ENCODE data around the gene CHRNB2.

The CHRNB2 gene

DNA sequence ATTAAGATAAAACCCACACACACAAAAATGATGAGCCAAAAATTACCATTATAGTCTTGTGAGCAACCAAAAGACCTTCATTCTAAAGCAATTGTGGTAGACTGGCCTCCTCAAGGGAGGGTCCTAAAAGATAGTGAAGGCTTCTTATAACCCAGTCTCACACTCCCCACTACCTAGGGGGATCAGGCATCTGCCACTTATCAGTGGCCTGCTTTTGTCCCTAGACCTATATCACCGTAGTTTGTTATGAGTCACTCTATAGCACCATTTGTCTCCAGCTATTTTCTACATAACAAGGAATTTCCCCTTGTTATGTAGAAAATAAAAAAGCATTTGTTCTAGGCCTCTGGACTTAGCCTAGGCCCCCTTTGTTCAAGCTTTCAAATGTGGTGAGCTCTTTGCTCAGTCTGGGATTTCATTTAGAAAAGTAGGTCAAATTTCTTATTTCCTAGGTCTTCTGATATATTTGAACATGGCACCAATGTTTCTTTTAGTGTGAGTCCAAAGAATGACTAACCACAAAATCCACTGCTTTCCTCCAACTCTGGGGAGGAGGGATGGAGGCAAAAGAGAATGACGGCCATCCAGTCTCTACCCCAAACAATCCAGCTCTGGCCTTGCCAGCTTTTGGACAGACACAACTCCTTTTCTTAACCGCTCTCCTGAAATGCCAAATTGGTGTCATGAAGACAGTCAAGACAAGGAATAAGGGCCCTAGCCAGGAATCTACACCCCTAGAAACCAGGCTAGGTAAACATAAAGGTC lies 31.5 kb downstream of the CHRNB2 start:
- TF ChIP-seq, protein P1, sequence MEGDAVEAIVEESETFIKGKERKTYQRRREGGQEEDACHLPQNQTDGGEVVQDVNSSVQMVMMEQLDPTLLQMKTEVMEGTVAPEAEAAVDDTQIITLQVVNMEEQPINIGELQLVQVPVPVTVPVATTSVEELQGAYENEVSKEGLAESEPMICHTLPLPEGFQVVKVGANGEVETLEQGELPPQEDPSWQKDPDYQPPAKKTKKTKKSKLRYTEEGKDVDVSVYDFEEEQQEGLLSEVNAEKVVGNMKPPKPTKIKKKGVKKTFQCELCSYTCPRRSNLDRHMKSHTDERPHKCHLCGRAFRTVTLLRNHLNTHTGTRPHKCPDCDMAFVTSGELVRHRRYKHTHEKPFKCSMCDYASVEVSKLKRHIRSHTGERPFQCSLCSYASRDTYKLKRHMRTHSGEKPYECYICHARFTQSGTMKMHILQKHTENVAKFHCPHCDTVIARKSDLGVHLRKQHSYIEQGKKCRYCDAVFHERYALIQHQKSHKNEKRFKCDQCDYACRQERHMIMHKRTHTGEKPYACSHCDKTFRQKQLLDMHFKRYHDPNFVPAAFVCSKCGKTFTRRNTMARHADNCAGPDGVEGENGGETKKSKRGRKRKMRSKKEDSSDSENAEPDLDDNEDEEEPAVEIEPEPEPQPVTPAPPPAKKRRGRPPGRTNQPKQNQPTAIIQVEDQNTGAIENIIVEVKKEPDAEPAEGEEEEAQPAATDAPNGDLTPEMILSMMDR (IDR thresholded peaks at IDR 0.05), result no peak

GRCh38 chr1:154599658-154600057 lies 32.1 kb downstream of the CHRNB2 start:
- TF ChIP-seq, protein P1 (IDR thresholded peaks at IDR 0.05), result no peak

DNA sequence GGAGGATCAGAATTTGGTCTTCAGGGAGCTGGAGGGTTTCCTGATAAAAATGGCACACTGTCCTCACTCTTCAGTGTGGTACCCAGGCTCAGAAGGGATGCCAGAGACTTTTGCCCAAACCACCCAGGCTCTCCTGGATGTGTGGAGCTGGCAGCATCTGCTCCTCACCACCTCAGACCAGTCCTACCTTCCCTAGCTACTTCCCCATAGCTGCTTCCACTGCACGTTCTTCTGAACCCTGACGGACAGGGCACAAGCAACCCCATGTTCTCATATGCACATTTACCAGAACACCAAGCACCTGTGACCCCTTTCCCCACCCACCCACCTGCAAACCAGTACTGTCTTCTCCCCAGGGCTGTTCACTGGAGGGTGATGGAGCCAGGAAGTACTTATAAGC lies 35.7 kb downstream of the CHRNB2 start:
- TF ChIP-seq, protein P1 (IDR thresholded peaks at IDR 0.05), result no peak

GRCh38 chr1:154605534-154605933 lies 38.0 kb downstream of the CHRNB2 start:
- TF ChIP-seq, protein P1 (IDR thresholded peaks at IDR 0.05), result no peak

GRCh38 chr1:154607106-154607608 lies 39.6 kb downstream of the CHRNB2 start:
- TF ChIP-seq, protein P1 (IDR thresholded peaks at IDR 0.05), result no peak

GRCh38 chr1:154607609-154608396 lies 40.2 kb downstream of the CHRNB2 start, which contains the start of gene ADAR:
Gene ADAR (minus strand): TSS chr1:154608186. CDS start chr1:154608006, 180 bp downstream.
- TF ChIP-seq, protein P1 (IDR thresholded peaks at IDR 0.05), result no peak

- TF ChIP-seq, protein P1 (IDR thresholded peaks at IDR 0.05), result no peak
Measured at GRCh38 chr1:154608397-154609270, 41.1 kb downstream of the CHRNB2 start.
